SJCRH30 (cell line): ENCODE data around the gene NDUFS1. TPM values are rescaled to one million over a fixed set of nuclear protein-coding genes. Genes with fewer than 3 reads are reported as not detected.
A peak's percentile ranks its signal among the peaks of the same experiment; 100 is the strongest.
"Not testable (repeated sequence)": the region's sequence is repeated elsewhere in the genome, so short reads cannot be mapped to it uniquely, and the experiment has no call there.

Experiments used
- DNase-seq, 2 experiments: peaks; one replicate each; pipeline ENCODE4 v3.0.0-alpha.2; 2015 to 2020
- H3K27ac ChIP-seq: fragments of 250-450 bp; sonication (Bioruptor Pico); 2 replicates; pipeline ENCODE4 v1.5.1; 2020; ENCODE audit warnings: mild to moderate bottlenecking, moderate library complexity
- H3K27me3 ChIP-seq: fragments of 250-450 bp; sonication (Bioruptor Pico); 2 replicates; pipeline ENCODE4 v1.5.1; 2020; ENCODE audit warnings: mild to moderate bottlenecking, moderate library complexity
- H3K36me3 ChIP-seq: fragments of 250-450 bp; sonication (Bioruptor Pico); 2 replicates; pipeline ENCODE4 v1.5.1; 2020; ENCODE audit warnings: mild to moderate bottlenecking, moderate library complexity
- H3K4me1 ChIP-seq: fragments of 250-450 bp; sonication (Bioruptor Pico); 2 replicates; pipeline ENCODE4 v1.5.1; 2020; ENCODE audit warnings: mild to moderate bottlenecking, moderate library complexity
- H3K4me3 ChIP-seq: fragments of 250-450 bp; sonication (Bioruptor Pico); 2 replicates; pipeline ENCODE4 v1.5.1; 2020; ENCODE audit warnings: mild to moderate bottlenecking, moderate library complexity
- H3K9me3 ChIP-seq: fragments of 250-450 bp; sonication (Bioruptor Pico); replicated peaks from 2 replicates; pipeline ENCODE4 v1.5.1; 2020; ENCODE audit warnings: mild to moderate bottlenecking, moderate library complexity
- total RNA-seq: library from RNA; depleted of rRNA; stranded (reverse); fragments of >200 nt; shearing (Covaris generic); gene quantifications from 2 replicates; pipeline ENCODE4 v1.2.3, GENCODE V29; 2014

NDUFS1 gene
- total RNA-seq, 1 experiment from 2014 or later = 124 TPM

- DNase-seq = peak in 1 of 2 experiments; percentile 6
- H3K4me1 ChIP-seq = no peaks in the 10 kb centered on the region
- no peaks in the 10 kb centered on the region for H3K36me3 ChIP-seq
- no peaks in the 10 kb centered on the region for H3K9me3 ChIP-seq
- no peak overlapping the region for H3K4me3 ChIP-seq
- no peaks in the 10 kb centered on the region for H3K27me3 ChIP-seq
- no peak overlapping the region for H3K27ac ChIP-seq
These were observed 16.9 kb upstream of the NDUFS1 start for GRCh38 chr2:206176121-206176520.

DNA sequence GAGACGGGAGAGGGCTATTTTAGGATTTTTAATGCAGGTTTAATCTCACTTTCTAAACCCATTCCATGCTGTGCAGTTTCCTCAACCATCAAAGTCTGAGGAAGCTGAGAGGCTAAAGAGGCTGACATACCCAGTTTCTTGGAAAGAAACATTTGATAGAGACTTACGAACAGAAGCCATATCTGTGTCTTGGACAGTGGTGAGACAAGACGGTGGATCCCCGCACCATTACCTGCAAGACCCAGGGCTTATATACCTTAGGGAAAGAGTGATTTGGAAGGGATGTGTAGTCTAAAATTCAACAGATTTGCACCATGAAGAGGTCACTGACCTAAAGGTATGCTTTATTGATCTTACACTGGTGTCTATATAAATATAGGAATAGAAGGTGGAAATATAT is 13.9 kb upstream of the NDUFS1 start:
- no peaks in the 10 kb centered on the region; the same call in 1 of the 2 replicates for H3K36me3 ChIP-seq
- DNase-seq = no peak
- no peak overlapping the region for H3K4me3 ChIP-seq
- no peaks in the 10 kb centered on the region for H3K9me3 ChIP-seq
- no peak overlapping the region for H3K27ac ChIP-seq
- H3K4me1 ChIP-seq = no peaks in the 10 kb centered on the region
- no peaks in the 10 kb centered on the region for H3K27me3 ChIP-seq

GRCh38 chr2:206171624-206172397 is 12.6 kb upstream of the NDUFS1 start:
- H3K27me3 ChIP-seq, H3K9me3 ChIP-seq, H3K4me1 ChIP-seq, H3K27ac ChIP-seq, DNase-seq, H3K36me3 ChIP-seq, H3K4me3 ChIP-seq: not testable (repeated sequence)

GRCh38 chr2:206168230-206168629 is 9.0 kb upstream of the NDUFS1 start:
- H3K4me3 ChIP-seq, H3K27me3 ChIP-seq, H3K4me1 ChIP-seq, H3K9me3 ChIP-seq, DNase-seq, H3K27ac ChIP-seq: not testable (repeated sequence)
- H3K36me3 ChIP-seq = peaks cover 22% of the 10 kb centered on the region

GRCh38 chr2:206164261-206164862 is 5.1 kb upstream of the NDUFS1 start:
- DNase-seq = peak; percentile 15 to 71
- Histone ChIP-seq H3K9me3 (no peaks in the 10 kb centered on the region), H3K27me3 (no peaks in the 10 kb centered on the region), H3K36me3 (peaks cover 54% of the 10 kb centered on the region), H3K4me3 (no peak overlapping the region), H3K27ac (no peak overlapping the region), H3K4me1 (peaks cover 14% of the 10 kb centered on the region)

DNA sequence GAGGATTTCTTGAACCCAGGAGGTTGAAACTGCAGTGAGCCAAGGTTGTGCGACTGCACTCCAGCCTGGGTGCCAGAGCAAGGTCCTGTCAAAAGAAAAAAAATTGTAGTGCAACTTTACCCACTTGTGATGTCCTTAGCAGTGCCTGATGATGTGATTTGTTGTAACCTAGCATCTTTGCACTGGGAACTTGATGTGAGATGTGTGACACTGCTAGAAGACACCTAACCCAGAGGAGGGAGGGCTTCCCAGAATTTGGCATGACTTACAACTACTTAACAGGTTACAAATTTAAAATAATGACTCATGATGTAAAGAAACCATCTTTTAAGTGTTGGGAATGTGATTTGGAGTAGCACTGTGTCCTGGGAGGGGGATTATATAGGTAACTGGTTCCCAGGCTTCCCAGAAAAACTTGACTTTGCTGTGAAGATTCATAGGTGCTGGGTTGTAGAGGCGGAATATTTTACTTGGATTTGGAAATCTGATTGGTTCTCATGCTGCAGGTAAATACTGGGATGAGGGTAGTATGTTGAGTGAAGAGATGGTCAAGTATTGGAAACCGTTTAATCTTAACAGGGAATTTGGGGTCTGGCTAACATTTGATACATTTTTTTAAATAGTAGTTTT is 4.1 kb upstream of the NDUFS1 start:
- Histone ChIP-seq H3K27me3 (no peaks in the 10 kb centered on the region), H3K4me3 (no peak overlapping the region), H3K36me3 (peaks cover 54% of the 10 kb centered on the region), H3K4me1 (peaks cover 14% of the 10 kb centered on the region), H3K9me3 (no peaks in the 10 kb centered on the region), H3K27ac (no peak overlapping the region)
- DNase-seq = no peak

GRCh38 chr2:206162401-206162800 is 3.2 kb upstream of the NDUFS1 start:
- Histone ChIP-seq H3K36me3 (peaks cover 52% of the 10 kb centered on the region), H3K4me1 (peaks cover 14% of the 10 kb centered on the region)

DNA sequence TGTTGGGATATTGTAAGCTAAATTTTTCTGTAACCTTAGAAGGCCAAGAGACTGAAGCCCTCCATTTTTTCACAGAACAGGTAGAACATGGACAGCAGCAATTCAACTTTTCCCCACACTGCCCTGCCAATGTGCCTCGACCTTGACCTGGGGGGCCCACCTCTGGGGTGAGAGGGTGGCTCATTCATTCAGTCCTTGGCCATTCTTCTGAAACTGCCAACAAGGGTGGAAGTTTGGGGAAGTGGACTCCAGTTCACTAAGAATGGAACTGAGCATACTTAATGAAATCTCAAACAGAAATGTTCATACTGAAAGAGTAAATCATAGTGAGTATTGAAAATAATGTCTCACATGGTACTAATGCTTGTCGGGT is 1.5 kb upstream of the NDUFS1 start:
- Histone ChIP-seq H3K27me3 (no peaks in the 10 kb centered on the region), H3K4me3 (peak overlapping the region; percentile 80), H3K4me1 (peaks cover 14% of the 10 kb centered on the region), H3K36me3 (peaks cover 55% of the 10 kb centered on the region), H3K27ac (peak overlapping the region; percentile 94), H3K9me3 (no peaks in the 10 kb centered on the region)
- DNase-seq = no peak

More at GRCh38 chr2:206162401-206162800, 3.2 kb upstream of the NDUFS1 start:
- not testable (repeated sequence) for H3K4me3 ChIP-seq, H3K27me3 ChIP-seq, H3K9me3 ChIP-seq, DNase-seq, H3K27ac ChIP-seq

DNA sequence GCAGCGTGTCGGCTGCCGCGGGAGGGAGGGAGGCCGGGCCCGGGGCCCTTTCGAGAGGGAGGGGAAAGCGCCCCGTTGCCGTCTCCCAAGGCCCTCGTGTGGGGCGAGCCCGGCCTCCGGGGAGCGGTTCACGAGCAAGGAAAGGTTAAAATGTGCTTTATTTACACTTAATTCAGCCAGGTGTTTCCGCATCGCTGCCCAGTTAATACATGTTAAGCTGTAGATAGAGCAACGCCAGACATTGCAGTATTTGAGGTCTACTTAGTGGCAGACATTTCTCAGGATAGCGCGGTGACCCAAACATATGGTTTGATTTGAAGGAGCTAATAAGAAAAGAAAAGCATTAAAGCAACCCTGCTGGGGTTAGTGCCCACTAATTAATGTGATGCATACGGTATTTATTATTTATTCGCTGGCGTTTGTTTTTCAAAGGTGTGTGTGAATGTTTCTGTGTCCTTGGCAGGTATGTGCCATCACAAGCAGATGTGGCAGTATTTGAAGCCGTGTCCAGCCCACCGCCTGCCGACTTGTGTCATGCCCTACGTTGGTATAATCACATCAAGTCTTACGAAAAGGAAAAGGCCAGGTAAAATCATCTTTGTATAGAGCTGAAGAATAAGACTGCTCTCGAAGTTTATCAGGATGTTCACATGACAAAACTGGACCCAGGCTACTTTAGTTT is 1.0 kb upstream of the NDUFS1 start:
- H3K4me1 ChIP-seq = peaks cover 14% of the 10 kb centered on the region
- H3K4me3 ChIP-seq = peak overlapping the region; percentile 80
- no peak for DNase-seq
- H3K9me3 ChIP-seq = no peaks in the 10 kb centered on the region
- H3K27me3 ChIP-seq = no peaks in the 10 kb centered on the region
- H3K36me3 ChIP-seq = peaks cover 55% of the 10 kb centered on the region
- H3K27ac ChIP-seq = peak overlapping the region; percentile 94

GRCh38 chr2:206158563-206159345 is 490 bp downstream of the NDUFS1 start:
- peak; percentile 30 to 60 for DNase-seq
- Histone ChIP-seq H3K9me3 (no peaks in the 10 kb centered on the region), H3K4me3 (peak overlapping the region; percentile 80), H3K27me3 (no peaks in the 10 kb centered on the region), H3K36me3 (peaks cover 45% of the 10 kb centered on the region), H3K27ac (peak overlapping the region; percentile 94), H3K4me1 (peaks cover 14% of the 10 kb centered on the region)

DNA sequence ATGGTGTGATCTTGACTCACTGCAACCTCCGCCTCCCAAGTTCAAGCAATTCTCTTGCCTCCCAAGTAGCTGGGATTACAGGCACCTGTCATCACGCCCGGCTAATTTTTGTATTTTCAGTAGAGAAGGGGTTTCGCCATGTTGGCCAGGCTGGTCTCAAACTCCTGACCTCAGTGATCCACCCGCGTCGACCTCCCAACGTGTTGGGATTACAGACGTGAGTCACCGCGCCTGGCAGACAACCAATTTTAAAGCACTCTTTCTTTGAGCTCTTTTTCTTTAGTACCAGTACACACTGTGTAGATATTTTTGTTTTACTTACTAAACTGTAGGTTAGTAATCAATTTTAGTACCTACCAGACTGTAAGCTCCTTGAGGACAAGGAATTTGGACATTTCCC is 2.2 kb downstream of the NDUFS1 start:
- H3K27me3 ChIP-seq, H3K9me3 ChIP-seq, H3K27ac ChIP-seq, DNase-seq, H3K4me3 ChIP-seq: not testable (repeated sequence)
- Histone ChIP-seq H3K36me3 (peaks cover 35% of the 10 kb centered on the region), H3K4me1 (peaks cover 14% of the 10 kb centered on the region)

DNA sequence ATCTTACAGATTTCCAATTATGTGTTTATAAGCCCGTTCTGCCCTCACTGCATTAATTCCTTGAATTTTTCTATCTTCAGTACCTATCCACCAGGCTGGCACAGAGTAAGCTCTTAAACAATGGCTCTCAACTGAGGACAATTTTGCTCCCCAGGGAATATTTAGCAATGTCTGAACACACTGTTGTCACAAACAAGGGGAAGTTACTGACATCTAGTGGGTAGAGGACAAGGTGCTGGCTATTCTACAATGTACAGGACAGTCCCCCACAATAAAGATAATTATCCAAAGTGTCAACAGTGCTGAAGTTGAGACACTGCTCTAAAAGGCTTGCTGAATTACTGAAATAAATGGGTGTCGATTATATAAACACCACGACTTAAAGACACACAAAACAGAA is 5.0 kb downstream of the NDUFS1 start:
- Histone ChIP-seq H3K9me3 (no peaks in the 10 kb centered on the region), H3K27ac (no peak overlapping the region), H3K27me3 (no peaks in the 10 kb centered on the region), H3K4me3 (no peak overlapping the region), H3K36me3 (peaks cover 28% of the 10 kb centered on the region), H3K4me1 (no peaks in the 10 kb centered on the region)
- DNase-seq = peak in 1 of 2 experiments; percentile 22

- Histone ChIP-seq H3K9me3 (no peaks in the 10 kb centered on the region), H3K4me1 (no peaks in the 10 kb centered on the region), H3K36me3 (peaks cover 55% of the 10 kb centered on the region), H3K4me3 (no peak overlapping the region), H3K27ac (no peak overlapping the region), H3K27me3 (no peaks in the 10 kb centered on the region)
- DNase-seq = no peak
These were observed 8.6 kb downstream of the NDUFS1 start for GRCh38 chr2:206150631-206151030.

DNA sequence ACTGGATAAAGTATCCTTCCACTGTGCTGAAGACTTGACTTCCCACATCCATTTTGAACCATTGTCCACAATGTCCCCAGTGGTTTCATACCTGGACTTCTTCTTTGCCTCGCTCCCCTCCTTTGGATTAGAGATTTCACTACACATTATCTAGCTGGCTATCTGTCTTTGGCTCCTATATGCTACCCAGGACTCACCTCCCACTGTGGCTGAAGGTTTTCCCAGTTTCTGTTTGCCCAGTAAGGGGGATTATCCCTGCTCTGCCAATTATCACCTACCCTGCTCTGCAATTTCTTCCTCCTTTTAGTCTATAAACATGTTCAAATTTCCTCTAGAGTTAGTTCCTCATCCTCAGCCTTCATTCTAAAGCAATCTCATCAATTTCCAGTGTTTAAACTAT is 9.1 kb downstream of the NDUFS1 start:
- Histone ChIP-seq H3K27ac (no peak overlapping the region), H3K4me3 (no peak overlapping the region), H3K4me1 (no peaks in the 10 kb centered on the region), H3K36me3 (peaks cover 60% of the 10 kb centered on the region), H3K27me3 (no peaks in the 10 kb centered on the region), H3K9me3 (no peaks in the 10 kb centered on the region)
- DNase-seq = no peak
